K562 (cell line): ENCODE results near the gene PEX10. TPM values are rescaled to one million over a fixed set of nuclear protein-coding genes. Genes with fewer than 3 reads are reported as not detected.

ENCODE experiments used
- ARID4B ChIP-seq: sonication (generic); formaldehyde crosslinking; IDR thresholded peaks from 2 replicates; pipeline ENCODE4 v1.8.0; 2022; ENCODE audit warnings: mild to moderate bottlenecking, missing genetic modification reagents
- CBX5 ChIP-seq: IDR thresholded peaks from 2 replicates; pipeline ENCODE4 v1.6.1; 2014; ENCODE audit warnings: low read depth, borderline replicate concordance
- ESRRB ChIP-seq: fragments of 250-450 bp; sonication (Bioruptor Pico); IDR thresholded peaks from 2 replicates; pipeline ENCODE4 v1.5.0; 2020; ENCODE audit warnings: mild to moderate bottlenecking, moderate library complexity, borderline replicate concordance
- ETS1 ChIP-seq: conservative IDR thresholded peaks from 2 replicates; pipeline ENCODE4 v1.6.1; 2011; ENCODE audit warnings: low read depth, mild to moderate bottlenecking, low read length; ENCODE audit not compliant: control insufficient read depth
- ETS2 ChIP-seq: IDR thresholded peaks from 2 replicates; pipeline ENCODE4 v1.6.1; 2016; ENCODE audit warnings: borderline replicate concordance, missing genetic modification characterization, mild to moderate bottlenecking, moderate library complexity, missing compliant biosample characterization; ENCODE audit not compliant: poor library complexity, severe bottlenecking
- ID3 ChIP-seq, 2 experiments: fragments of 250-450 bp in 1 of 2; fragments of 450-650 bp in 1 of 2; sonication (Bioruptor Pico) in 1 of 2; IDR thresholded peaks; 2 replicates each; pipeline versions ENCODE4 v1.6.1 to v1.8.0; 2016 to 2021; ENCODE audit warnings: mild to moderate bottlenecking in 2 of 2, moderate library complexity in 2 of 2, missing compliant biosample characterization in 1 of 2, missing genetic modification characterization in 1 of 2
- KDM4B ChIP-seq, 2 experiments: fragments of 450-650 bp in 1 of 2; sonication (generic) in 1 of 2; IDR thresholded peaks; 2 replicates each; pipeline ENCODE4 v1.6.1; 2016 to 2017; ENCODE audit warnings: borderline replicate concordance in 2 of 2, antibody characterized with exemption in 1 of 2, low read depth in 1 of 2, mild to moderate bottlenecking in 1 of 2
- RUNX1 ChIP-seq: sonication (generic); IDR thresholded peaks from 2 replicates; pipeline ENCODE4 v1.6.1; 2016; ENCODE audit warnings: antibody characterized with exemption, low read depth
- TAL1 ChIP-seq: fragments of 450-650 bp; IDR thresholded peaks from 2 replicates; pipeline ENCODE4 v1.6.1; 2016; ENCODE audit warnings: mild to moderate bottlenecking
- U2AF2 ChIP-seq: fragments of 200-400 bp; formaldehyde crosslinking; optimal IDR thresholded peaks from 2 replicates; pipeline ENCODE3; 2017; ENCODE audit warnings: low read depth, mild to moderate bottlenecking, low read length
- ZBTB43 ChIP-seq: sonication (generic); formaldehyde crosslinking; IDR thresholded peaks from 2 replicates; pipeline ENCODE4 v1.8.0; 2023; ENCODE audit warnings: mild to moderate bottlenecking, missing genetic modification reagents
- ZNF609 ChIP-seq: sonication (generic); formaldehyde crosslinking; IDR thresholded peaks from 2 replicates; pipeline ENCODE4 v1.8.1; 2023; ENCODE audit warnings: missing genetic modification reagents, mild to moderate bottlenecking, borderline replicate concordance
- ZNF780A ChIP-seq: fragments of 250-450 bp; sonication (Bioruptor Pico); IDR thresholded peaks from 2 replicates; pipeline ENCODE4 v1.5.0; 2021; ENCODE audit warnings: mild to moderate bottlenecking
- polyA plus RNA-seq, 8 experiments: library from polyadenylated mRNA; depleted of rRNA in 4 of 8; stranded (reverse) in 5 of 8; unstranded in 3 of 8; fragments of >200 nt; fragmentation: Nextera tagmentation in 2 of 8; fragmentation: Illumina TruSeq in 1 of 8; extraction: Ambion mirVana in 2 of 8; extraction: Trizol in 1 of 8; gene quantifications; 2 replicates each; pipeline versions ENCODE4 v1.2.1 to v1.2.3, GENCODE V29; 2011 to 2014; ENCODE audit warnings: inconsistent platforms in 1 of 8, missing spikeins in 1 of 8
- total RNA-seq, 7 experiments: library from RNA; depleted of rRNA in 6 of 7; stranded (reverse); fragments of >200 nt in 6 of 7; fragmentation: Illumina TruSeq in 2 of 7; extraction: Trizol in 2 of 7; gene quantifications; 2 replicates each; pipeline versions ENCODE4 v1.2.1 to v1.2.3, GENCODE V29; 2011 to 2021; ENCODE audit warnings: low replicate concordance in 1 of 7

Gene PEX10
- total and polyA plus RNA-seq, 9 of the 15 experiments (the other 6 are each of a cell fraction or from before 2014, with no cell fraction given): 0.03 to 26.2 (median 8.7) TPM

- TF ChIP-seq ZNF609 (CRISPR knock-in tag) (no peak), KDM4B (IDR thresholded peaks at IDR 0.05; ENCODE audit: borderline replicate concordance in 2 of 2, low read depth in 1 of 2) (no peak), ARID4B (CRISPR knock-in tag) (no peak; the same call in 1 of the 2 replicates), ZBTB43 (CRISPR knock-in tag) (no peak), ETS2 (tag) (no peak), TAL1 (no peak), RUNX1 (no peak), ETS1 (0 out of 2 replicates have a peak, but pooled peaks have one; percentile 26), U2AF2 (no peak), ID3 (CRISPR knock-in tag; IDR thresholded peaks at IDR 0.05) (no peak), ID3 (tag; IDR thresholded peaks at IDR 0.05) (no peak; the same call in 1 of the 2 replicates), ZNF780A (no peak), CBX5 (no peak), ESRRB (CRISPR knock-in tag) (no peak)
Measured at GRCh38 chr1:2412773-2413494, 570 bp upstream of the PEX10 start (continued).
